NCI-H2227 (cell line): ENCODE data around the gene SLC22A4.
A peak's percentile ranks its signal among the peaks of the same experiment; 100 is the strongest.

Experiments
- DNase-seq: peaks from one replicate; lab custom pipeline; 2025; ENCODE audit not compliant: unreplicated experiment; lab: John Stamatoyannopoulos, UW

The SLC22A4 gene

DNA sequence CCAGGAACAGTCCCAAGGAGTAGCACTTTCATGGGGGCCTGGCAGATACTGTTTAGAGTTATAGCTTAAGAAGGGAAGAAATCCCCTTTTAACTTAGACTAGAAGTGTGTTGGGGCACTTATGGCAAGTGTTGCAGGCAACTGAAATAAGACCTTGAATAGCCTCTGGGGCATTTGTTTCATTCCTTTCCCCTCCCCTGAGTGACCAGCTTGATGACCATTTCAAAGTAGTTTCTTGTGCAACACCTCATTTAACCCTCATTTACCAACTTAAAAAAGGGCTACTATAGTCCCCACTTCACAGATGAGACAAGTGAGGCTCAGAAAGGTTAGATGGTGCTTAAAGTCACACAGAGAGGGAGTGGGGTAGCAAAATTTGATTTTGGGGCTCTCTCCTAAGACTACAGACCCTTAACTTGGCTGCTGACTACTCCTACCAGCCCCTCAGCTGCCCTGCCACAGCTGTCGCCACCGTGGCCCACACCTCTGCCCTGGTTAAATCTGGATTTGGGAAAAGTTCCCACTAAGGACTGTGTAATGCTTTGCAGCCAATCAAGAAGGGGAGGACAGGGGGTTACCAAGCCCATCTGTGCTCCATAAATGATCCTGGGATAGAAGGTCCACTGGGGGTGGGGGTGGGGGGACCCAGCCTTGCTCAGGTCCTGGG is 31.2 kb upstream of the SLC22A4 start:
- no peak for DNase-seq

GRCh38 chr5:132263548-132264261 is 30.5 kb upstream of the SLC22A4 start:
- DNase-seq: no peak

GRCh38 chr5:132264546-132265335 is 29.5 kb upstream of the SLC22A4 start:
- DNase-seq: no peak

DNA sequence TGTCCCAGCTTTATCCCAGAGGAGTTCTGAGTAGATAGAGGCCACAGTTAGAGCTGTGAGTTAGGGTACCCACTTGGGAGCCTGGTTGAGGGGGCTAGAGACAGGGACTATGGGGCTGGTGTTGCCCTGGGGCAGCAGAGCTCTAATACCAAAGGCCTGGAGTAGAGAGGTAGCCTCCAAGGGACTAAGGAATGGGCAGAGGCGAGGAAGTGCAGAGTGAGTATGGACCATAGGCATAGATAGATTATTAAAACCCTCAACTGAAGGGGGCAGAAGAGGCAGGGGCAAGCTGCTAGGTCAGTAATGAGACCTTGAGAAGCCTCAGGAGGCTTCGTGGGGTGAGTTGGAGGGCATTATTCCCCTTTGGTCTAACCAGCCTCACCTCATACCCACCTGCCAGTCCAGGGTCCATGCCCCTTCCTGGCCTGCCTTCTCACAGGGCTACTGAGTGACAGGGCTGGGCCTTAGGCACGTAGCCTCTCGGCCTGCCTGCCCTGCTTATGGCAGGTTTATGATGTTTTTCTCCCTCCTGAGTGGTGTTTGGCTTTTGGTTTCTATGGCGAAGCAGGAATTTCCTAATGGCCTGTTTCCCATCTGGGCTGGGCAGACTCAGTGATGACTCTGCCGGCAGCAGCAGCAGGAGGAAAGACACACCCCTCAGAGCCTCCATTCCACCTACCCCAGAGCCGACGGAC is 28.7 kb upstream of the SLC22A4 start:
- DNase-seq: peak; percentile 46

DNA sequence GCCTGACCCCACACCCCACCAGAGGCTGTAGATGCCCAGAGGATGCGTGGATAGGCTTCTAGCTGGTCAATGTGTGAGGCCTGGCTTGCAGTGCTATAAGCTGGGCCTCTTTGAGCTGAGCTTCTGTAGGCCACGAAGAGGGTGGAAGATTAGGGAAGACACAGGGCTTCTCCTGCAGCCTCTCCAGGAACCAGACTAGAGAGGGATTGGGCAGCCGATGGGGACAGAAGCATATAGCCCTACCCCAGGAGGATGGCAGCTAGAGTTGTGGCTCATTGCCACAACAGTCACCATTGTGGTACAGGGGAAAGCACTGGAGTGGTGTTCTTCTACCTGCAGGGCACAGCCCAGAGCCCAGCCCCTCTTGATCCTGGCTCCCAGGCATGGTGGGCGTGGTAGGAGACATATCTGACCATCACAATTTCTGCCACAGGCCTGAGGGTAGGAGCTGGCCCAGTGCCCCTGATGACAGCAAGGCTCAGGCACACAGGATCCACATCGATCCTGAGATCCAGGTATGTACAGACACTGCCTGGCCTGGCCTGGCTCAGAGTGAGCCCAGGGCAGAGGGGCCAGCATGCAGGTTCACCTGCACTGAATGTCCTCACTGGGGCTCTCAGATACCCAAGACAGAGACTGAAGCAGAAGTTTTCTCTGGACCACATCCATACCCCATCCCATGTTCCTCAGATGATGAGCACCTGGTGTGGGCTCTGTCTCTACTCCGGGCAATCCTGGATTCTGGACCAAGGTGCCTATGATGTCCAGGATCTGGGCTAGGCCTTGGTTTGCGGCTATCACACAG is 28.0 kb upstream of the SLC22A4 start:
- DNase-seq: no peak

DNA sequence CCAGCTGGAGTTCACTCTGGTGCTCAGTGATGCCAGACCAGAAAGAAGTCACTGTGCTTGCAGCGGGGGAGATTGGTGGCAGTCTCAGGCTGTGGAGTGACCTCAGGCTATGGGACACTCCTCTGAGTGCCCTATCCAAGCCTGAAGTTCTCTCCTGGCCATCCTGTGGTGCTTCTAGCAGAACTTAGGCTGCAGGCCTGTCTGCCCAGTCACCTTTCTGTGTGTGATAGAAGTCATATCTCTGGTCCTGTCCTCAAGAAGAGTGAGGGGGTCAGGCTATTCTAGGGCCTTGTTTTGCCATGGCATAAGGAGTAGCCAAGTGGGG is 27.4 kb upstream of the SLC22A4 start:
- no peak for DNase-seq

DNA sequence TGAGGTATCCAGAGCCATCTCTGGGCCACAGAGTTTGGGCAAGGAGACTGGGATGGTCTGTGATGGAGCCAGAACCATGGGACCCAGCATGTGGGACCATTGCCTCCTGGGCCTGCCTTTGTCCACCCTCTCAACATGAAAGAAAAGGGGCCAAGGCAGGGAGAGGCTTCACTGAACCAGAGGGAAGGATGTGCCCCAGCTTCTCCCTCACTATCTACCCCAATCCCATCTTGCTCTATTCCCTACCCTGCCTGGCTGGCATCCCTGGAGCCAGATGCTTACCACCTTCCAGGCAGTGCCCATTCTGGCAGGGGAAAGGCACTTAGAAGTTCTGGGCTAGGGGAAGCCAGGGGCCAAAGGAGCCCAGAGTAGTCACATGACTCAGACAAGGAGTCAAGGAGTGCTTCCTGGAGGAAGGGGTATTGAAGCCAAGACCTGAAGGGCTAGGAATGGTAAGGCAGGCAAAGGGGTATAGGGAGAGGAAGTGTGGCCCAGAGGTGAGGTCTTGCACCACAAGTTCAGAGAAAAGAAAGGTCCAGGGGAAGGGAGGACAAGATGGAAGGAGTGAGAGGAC is 26.9 kb upstream of the SLC22A4 start:
- no peak for DNase-seq

GRCh38 chr5:132267931-132268768 is 26.0 kb upstream of the SLC22A4 start:
- no peak for DNase-seq

DNA sequence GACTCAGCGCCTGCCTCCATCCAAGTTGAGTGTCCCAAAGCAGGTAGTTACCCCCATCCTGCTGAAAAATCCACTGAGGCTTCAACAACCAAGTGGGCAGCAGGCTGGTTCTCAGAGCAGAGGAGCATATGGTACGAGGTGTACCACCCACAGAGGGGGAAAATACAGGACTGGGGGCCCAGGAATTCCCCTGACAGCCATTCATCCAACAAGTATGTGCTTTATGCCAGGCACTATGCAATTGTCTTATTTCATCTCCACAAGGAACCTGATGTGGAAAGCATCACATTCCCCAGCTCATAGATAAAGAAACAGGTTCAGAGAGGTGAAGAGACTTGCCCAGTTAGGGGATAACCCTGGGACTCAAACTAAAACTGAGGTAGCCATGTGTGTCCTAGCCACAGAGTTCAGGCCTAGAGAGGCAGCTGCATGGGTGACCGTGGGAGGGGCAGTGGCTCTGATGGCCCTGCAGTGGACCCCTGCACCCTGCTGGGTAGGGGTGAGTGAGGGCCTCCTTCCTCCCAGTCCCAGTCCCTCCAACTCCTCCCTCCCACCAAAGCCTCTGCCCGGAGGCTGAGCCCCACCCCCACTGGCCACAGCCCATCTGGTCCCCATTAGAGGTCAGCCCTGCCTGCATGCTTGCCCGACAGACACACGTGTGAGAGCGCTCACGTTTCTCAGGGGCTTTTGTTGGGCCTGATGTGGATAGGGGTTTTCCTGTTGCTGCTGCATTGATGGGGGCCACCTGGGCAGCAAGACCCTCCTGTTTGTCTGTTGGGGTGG is 25.2 kb upstream of the SLC22A4 start:
- DNase-seq: no peak

GRCh38 chr5:132269635-132270334 is 24.4 kb upstream of the SLC22A4 start:
- DNase-seq: no peak

DNA sequence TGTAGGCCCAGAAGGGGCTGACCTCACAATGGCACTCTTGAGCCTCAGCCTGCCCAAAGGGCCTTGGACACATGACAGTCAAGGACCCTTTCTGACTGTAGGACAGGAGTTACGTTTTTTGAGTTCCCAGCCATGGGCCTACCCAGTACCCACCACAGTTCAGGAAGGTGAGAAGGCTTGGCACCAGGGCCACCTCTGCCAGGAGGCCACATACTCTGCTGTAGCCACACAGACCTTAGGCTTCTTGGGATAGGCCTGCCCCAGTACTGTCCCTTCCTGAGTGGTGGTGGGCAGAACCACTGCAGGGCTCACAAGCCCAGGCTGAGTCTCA is 23.9 kb upstream of the SLC22A4 start:
- DNase-seq: no peak

DNA sequence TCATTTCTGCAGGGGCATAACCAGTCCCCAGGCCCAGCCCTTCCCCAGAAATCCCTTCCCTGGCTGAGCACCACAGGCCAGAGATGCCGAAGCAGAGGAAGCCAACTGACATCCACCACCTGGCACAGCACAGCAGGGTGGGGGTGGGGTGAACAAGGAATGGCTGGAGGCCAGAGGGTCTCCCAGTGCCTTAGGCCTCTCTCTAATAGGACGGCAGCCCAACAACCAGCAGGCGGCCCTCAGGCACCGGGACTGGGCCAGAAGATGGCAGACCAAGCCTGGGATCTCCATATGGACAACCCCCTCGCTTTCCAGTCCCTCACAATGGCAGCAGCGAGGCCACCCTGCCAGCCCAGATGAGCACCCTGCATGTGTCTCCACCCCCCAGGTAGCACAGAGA is 23.5 kb upstream of the SLC22A4 start:
- DNase-seq: no peak

DNA sequence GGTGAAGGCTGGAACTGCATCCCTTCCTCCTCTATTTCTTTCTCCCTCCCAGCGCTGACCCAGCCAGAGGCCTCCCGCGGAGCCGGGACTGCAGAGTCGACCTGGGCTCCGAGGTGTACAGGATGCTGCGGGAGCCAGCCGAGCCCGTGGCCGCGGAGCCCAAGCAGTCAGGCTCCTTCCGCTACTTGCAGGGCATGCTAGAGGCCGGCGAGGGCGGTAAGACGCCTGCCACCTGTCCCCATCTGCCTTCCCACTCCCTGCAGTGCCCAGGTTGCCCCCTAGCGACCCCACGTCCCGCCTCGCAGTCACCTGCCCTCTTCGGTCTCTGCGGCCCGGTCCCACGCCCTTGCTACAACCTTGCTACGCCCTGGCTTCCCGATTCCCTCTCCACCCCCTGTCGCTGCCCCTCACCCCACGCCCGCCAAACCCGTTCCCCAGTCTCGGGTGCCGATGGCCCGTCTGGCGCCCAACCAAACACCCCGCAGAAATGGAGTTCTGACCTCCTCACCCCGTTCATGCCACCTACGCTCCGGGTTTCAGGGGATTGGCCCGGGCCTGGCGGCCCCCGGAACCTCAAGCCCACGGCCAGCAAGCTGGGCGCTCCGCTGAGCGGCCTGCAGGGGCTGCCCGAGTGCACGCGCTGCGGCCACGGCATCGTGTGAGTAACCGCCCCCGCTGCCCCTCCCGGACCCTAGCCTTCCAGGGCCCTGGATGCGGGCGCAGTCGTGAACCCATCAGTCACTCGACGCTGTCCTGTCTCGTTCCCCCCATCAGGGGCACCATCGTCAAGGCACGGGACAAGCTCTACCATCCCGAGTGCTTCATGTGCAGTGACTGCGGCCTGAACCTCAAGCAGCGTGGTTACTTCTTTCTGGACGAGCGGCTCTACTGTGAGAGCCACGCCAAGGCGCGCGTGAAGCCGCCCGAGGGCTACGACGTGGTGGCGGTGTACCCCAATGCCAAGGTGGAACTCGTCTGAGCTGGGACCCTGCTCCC is 22.6 kb upstream of the SLC22A4 start:
- no peak for DNase-seq

- peak; percentile 16 for DNase-seq
Measured at GRCh38 chr5:132272311-132273210, 21.6 kb upstream of the SLC22A4 start.

GRCh38 chr5:132273631-132274030 is 20.6 kb upstream of the SLC22A4 start:
- DNase-seq: no peak
